AG04449 (cell line): ENCODE measurements around the gene GLB1L3.
"Not testable (repeated sequence)": the region's sequence is repeated elsewhere in the genome, so short reads cannot be mapped to it uniquely, and the experiment has no call there.

Source experiments
- CTCF ChIA-PET: fragments of 350-600 bp; formaldehyde crosslinking; extraction: SDS; loops from one replicate; lab custom pipeline; 2021; ENCODE audit warnings: antibody characterized with exemption; lab: Yijun Ruan, JAX
- POLR2A ChIA-PET: fragments of 400-600, 350-600 bp; formaldehyde crosslinking; extraction: SDS; loops from one replicate; lab custom pipeline; 2020; ENCODE audit warnings: antibody characterized with exemption, inconsistent platforms; lab: Yijun Ruan, JAX
- DNase-seq: peaks from one replicate; pipeline ENCODE4 v3.0.0-alpha.2; 2010; ENCODE audit warnings: low read depth, low spot score
- H3K4me3 ChIP-seq: 2 replicates; pipeline ENCODE4 v1.5.1; 2011; ENCODE audit warnings: low read depth, mild to moderate bottlenecking, control low read depth, low read length
- CTCF ChIP-seq: IDR thresholded peaks from one replicate; pipeline ENCODE4 v1.5.1; 2011; ENCODE audit warnings: mild to moderate bottlenecking, moderate library complexity, low read length, control low read depth, inconsistent platforms; ENCODE audit not compliant: insufficient read depth; ENCODE audit errors: missing control alignments

Gene GLB1L3

GRCh38 chr11:134253188-134253993, 22.8 kb upstream of the GLB1L3 start, which contains the start of the genes ACAD8 and THYN1:
Gene ACAD8, plus strand, starts transcription at chr11:134253568. Its CDS starts 33 bp downstream, at chr11:134253601.
Gene THYN1, minus strand, starts transcription at chr11:134253352. Its CDS starts 470 bp downstream, at chr11:134252882.
- peak; percentile 74 for DNase-seq
- no peak for TF ChIP-seq CTCF
- ChIA-PET CTCF (interaction anchor here (1.0 to 2.4 kb wide), 3 partner anchors 9 to 42 kb away, joined by 3 to 15 read pairs (median 11); no protein-coding TSS in a partner anchor), POLR2A (no interaction called here)
- H3K4me3 ChIP-seq, result peak within 1 kb of the TSS; percentile 79

GRCh38 chr11:134254433-134255183, 21.6 kb upstream of the GLB1L3 start:
- peak overlapping the region; percentile 79 for H3K4me3 ChIP-seq
- TF ChIP-seq CTCF, result no peak
- DNase-seq, result no peak
- ChIA-PET POLR2A (no interaction called here), CTCF (interaction anchor here (1.0 to 2.4 kb wide), 4 partner anchors 7 to 43 kb away, joined by 3 to 15 read pairs (median 7); no protein-coding TSS in a partner anchor)

GRCh38 chr11:134255184-134255561, 21.0 kb upstream of the GLB1L3 start:
- CTCF ChIA-PET, result interaction anchor here (2.4 kb wide), 1 partner anchor 11 kb away, joined by 15 read pairs; no protein-coding TSS in a partner anchor
- H3K4me3 ChIP-seq, DNase-seq, POLR2A ChIA-PET: not testable (repeated sequence)

GRCh38 chr11:134257101-134257500, 19.1 kb upstream of the GLB1L3 start:
- ChIA-PET POLR2A (no interaction called here), CTCF (interaction anchor here (0.6 kb wide), 1 partner anchor 20 kb away, joined by 3 read pairs; no protein-coding TSS in a partner anchor)
- H3K4me3 ChIP-seq, result no peak overlapping the region
- TF ChIP-seq CTCF, result no peak
- DNase-seq, result no peak

- no peak for DNase-seq
- POLR2A ChIA-PET, result no interaction called here
- no peak for TF ChIP-seq CTCF
- no peak overlapping the region for H3K4me3 ChIP-seq
- CTCF ChIA-PET, result no interaction called here
Measured at GRCh38 chr11:134258577-134258976, 17.6 kb upstream of the GLB1L3 start.

GRCh38 chr11:134260503-134260902, 15.7 kb upstream of the GLB1L3 start:
- POLR2A ChIA-PET, result no interaction called here
- CTCF ChIA-PET, result interaction anchor here (0.8 to 4.7 kb wide), 4 partner anchors 10 to 16 kb away, joined by 3 to 36 read pairs (median 7); no protein-coding TSS in a partner anchor
- no peak for TF ChIP-seq CTCF
- DNase-seq, result no peak
- no peak overlapping the region for H3K4me3 ChIP-seq
